Renal cortex interstitium (tissue), 11 donors: ENCODE results near the gene MKKS. TPM values are rescaled to one million over a fixed set of nuclear protein-coding genes. Genes with fewer than 3 reads are reported as not detected.

Source experiments
- DNase-seq, 11 donors: peaks; one replicate each; pipeline ENCODE4 v3.0.0-alpha.2; 2013; ENCODE audit warnings: low read depth in 9 of 11, low spot score in 4 of 11; ENCODE audit errors: extremely low read depth in 1 of 11
- polyA plus RNA-seq, 3 donors: library from polyadenylated mRNA; unstranded; fragments of 120-200 nt; gene quantifications; one replicate each; pipeline ENCODE4 v1.2.1, GENCODE V29; 2013; ENCODE audit not compliant: insufficient read length in 3 of 3

The MKKS gene
- polyA plus RNA-seq, 3 donors: 28.4 to 34.3 (median 32.7) TPM

GRCh38 chr20:10388597-10388996 is 45.4 kb downstream of the MKKS start:
- no peak for DNase-seq

- DNase-seq: no peak
Measured at GRCh38 chr20:10387686-10388085, 46.3 kb downstream of the MKKS start.

- no peak for DNase-seq
Measured at GRCh38 chr20:10385850-10386544, 48.0 kb downstream of the MKKS start.

- no peak for DNase-seq
Measured at GRCh38 chr20:10381477-10381876, 52.5 kb downstream of the MKKS start.

- no peak for DNase-seq
Measured at GRCh38 chr20:10379761-10380160, 54.3 kb downstream of the MKKS start.

GRCh38 chr20:10376270-10377075 is 57.5 kb downstream of the MKKS start:
- no peak for DNase-seq

GRCh38 chr20:10375191-10375590 is 58.8 kb downstream of the MKKS start:
- DNase-seq: no peak

- no peak for DNase-seq
Measured at GRCh38 chr20:10374036-10374435, 60.0 kb downstream of the MKKS start.

GRCh38 chr20:10371467-10371866 is 62.6 kb downstream of the MKKS start:
- no peak for DNase-seq

- no peak for DNase-seq
Measured at GRCh38 chr20:10370091-10370887, 63.7 kb downstream of the MKKS start.

- DNase-seq: no peak
Measured at GRCh38 chr20:10369723-10370090, 64.3 kb downstream of the MKKS start.

GRCh38 chr20:10368702-10369041 is 65.3 kb downstream of the MKKS start:
- DNase-seq: no peak

- no peak for DNase-seq
Measured at GRCh38 chr20:10367943-10368701, 65.9 kb downstream of the MKKS start.

GRCh38 chr20:10367693-10367942 is 66.4 kb downstream of the MKKS start:
- no peak for DNase-seq

- DNase-seq: no peak
Measured at GRCh38 chr20:10366898-10367692, 66.9 kb downstream of the MKKS start.

GRCh38 chr20:10362674-10363073 is 71.3 kb downstream of the MKKS start:
- DNase-seq: no peak

GRCh38 chr20:10360878-10361277 is 73.1 kb downstream of the MKKS start:
- no peak for DNase-seq

GRCh38 chr20:10359621-10360040 is 74.4 kb downstream of the MKKS start:
- no peak for DNase-seq

- DNase-seq: no peak
Measured at GRCh38 chr20:10357974-10358373, 76.0 kb downstream of the MKKS start.
